Femur (tissue), 1 donor: ENCODE measurements around the gene CNPY1.

Experiments
- DNase-seq: peaks from one replicate; pipeline ENCODE4 v3.0.0-alpha.2; 2017

CNPY1 gene

GRCh38 chr7:155557778-155558177, 11.4 kb upstream of the CNPY1 start:
- no peak for DNase-seq

- DNase-seq, result no peak
These were observed 10.4 kb upstream of the CNPY1 start for GRCh38 chr7:155556763-155557162.

GRCh38 chr7:155555116-155555695, 8.8 kb upstream of the CNPY1 start:
- no peak for DNase-seq

- DNase-seq, result no peak
These were observed 7.5 kb upstream of the CNPY1 start for GRCh38 chr7:155553871-155554270.

GRCh38 chr7:155551785-155552611, 5.6 kb upstream of the CNPY1 start:
- no peak for DNase-seq

- no peak for DNase-seq
These were observed 4.6 kb upstream of the CNPY1 start for GRCh38 chr7:155550916-155551315.

- DNase-seq, result no peak
These were observed 2.9 kb upstream of the CNPY1 start for GRCh38 chr7:155549226-155549625.

GRCh38 chr7:155547161-155547791, 917 bp upstream of the CNPY1 start:
- no peak for DNase-seq

- DNase-seq, result no peak
These were observed 1.0 kb downstream of the CNPY1 start for GRCh38 chr7:155545348-155545747.

GRCh38 chr7:155544485-155544884, 1.9 kb downstream of the CNPY1 start:
- no peak for DNase-seq

GRCh38 chr7:155543926-155544325, 2.4 kb downstream of the CNPY1 start:
- no peak for DNase-seq

- no peak for DNase-seq
These were observed 3.1 kb downstream of the CNPY1 start for GRCh38 chr7:155543011-155543876.

- no peak for DNase-seq
These were observed 4.2 kb downstream of the CNPY1 start for GRCh38 chr7:155541986-155542675.

GRCh38 chr7:155540553-155540952, 5.8 kb downstream of the CNPY1 start:
- DNase-seq, result no peak

GRCh38 chr7:155538293-155538692, 8.1 kb downstream of the CNPY1 start:
- DNase-seq, result no peak

- no peak for DNase-seq
These were observed 9.9 kb downstream of the CNPY1 start for GRCh38 chr7:155536451-155536850.

GRCh38 chr7:155534691-155535090, 11.7 kb downstream of the CNPY1 start:
- no peak for DNase-seq

- peak; percentile 28 for DNase-seq
These were observed 12.3 kb downstream of the CNPY1 start for GRCh38 chr7:155533827-155534690.

GRCh38 chr7:155533120-155533826, 13.1 kb downstream of the CNPY1 start:
- DNase-seq, result no peak

- no peak for DNase-seq
These were observed 13.6 kb downstream of the CNPY1 start for GRCh38 chr7:155532792-155533119.

- DNase-seq, result no peak
These were observed 14.7 kb downstream of the CNPY1 start for GRCh38 chr7:155531681-155532080.
